ENCODE measurements around the gene KCNH2. TPM values are rescaled to one million over a fixed set of nuclear protein-coding genes. Genes with fewer than 3 reads are reported as not detected.

KCNH2 gene
- total RNA-seq, 1 donor from 2014 or later, result 0.07 TPM

DNA sequence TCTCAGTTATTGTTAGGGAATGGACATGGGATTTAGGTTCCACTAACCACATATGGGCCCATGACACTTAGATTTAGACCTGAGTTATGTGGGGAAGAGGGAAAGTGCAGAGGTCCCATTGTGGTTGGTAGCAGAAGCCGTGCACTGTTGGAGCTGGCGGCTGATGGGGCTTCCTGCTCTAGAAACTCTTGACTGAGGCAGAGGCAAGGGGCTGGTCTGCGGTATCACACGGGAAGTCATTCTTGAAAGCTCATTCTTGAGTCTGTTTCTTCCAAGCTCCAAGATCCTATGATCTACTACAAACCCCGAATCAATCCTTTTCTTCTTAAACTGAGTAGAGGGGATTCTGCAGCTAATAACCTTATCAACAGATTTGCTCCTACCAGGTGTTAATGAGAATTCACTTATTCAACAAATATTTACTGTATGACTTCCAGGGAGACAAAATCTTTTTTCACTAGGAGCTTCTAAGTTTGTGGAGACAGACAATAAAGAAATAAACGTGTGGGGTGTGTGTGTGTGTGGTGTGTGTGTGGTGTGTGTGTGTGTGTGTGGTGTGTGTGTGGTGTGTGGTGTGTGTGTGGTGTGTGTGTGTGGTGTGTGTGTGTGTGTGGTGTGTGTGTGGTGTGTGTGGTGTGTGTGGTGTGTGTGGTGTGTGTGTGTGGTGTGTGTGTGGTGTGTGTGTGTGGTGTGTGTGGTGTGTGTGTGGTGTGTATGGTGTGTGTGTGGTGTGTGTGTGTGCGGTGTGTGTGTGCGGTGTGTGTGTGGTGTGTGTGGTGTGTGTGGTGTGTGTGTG, 68.7 kb downstream of the KCNH2 start:
- DNase-seq (ENCODE audit: low read depth, low spot score), result no peak

DNA sequence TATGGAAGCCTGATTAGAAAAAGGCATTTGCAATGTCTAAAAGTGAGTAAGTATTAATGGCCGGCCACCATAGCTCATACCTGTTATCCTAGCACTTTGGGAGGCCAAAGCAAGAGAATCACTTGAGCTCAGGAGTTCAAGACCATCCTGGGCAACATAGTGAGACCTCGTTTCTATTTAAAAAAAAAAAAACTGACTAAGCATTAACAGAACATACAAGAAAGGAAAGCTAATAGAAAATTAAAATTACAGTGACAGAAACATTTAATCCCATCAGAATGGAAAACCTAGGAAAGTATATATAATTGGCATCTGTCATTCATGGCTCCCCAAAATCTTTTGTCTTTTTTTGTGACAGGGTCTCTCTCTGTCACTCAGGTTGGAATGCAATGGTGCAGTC, 69.9 kb downstream of the KCNH2 start:
- no peak for DNase-seq (ENCODE audit: low read depth, low spot score)

DNA sequence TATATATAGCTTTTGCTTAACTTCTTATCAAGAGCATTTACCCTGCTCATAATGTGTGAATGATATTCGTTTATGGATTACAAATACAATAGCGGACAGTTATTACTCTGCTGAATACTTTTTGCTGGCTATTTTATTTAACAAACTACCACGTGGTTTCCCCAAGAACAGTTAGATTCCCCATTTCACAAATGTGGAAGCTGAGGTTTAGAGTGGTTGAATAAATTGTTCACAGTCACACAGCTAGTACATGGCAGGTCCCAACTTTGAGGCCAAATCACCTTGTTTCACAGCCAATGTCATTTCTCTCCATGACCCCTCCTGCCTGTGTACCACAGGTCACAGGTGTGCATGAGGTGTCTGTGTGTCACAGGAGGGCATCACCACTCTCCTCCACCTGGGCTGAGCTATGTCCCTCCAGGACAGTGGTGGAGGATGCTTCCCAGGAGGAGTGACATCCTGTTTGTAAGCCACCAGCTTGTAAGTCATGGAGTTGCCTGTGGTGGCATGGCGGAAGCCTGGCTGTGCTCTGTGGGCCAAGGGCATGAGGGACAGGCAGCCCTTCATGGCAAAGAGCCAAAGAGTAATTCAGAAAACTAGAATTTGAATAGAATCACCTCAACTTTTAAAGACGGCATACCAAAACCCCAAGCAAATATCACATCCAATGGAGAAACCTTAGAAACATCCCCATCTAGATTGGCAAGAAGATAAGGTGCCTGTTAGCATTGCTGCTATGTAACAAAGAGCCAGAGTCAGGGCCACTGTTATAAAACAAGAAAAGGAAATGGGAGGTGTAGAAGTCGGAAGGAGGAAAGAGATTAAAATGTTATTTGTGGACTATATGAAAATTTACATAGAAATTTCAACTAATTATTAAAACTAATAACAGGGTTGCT, 73.9 kb downstream of the KCNH2 start:
- DNase-seq (ENCODE audit: low read depth, low spot score), result no peak

DNA sequence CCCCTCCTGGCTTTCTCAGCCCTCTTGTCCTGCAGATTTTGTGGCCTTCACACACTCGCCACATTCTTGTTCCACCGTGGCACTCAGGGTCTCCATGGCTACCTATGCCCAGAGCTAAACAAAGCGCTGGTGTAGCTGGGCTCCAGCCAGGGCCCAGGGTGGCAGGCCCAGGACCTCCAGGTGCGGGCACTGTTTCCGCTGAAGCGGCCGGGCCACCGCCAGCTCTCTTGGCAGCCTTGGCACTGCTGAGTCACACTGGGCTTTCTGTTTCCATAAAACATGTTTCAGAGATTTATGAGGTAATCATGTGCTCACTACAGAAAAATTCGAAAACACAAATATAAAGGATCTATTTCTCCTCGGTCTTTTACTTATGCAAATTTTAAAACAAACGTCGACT, 74.5 kb downstream of the KCNH2 start:
- peak; percentile 57 for DNase-seq (ENCODE audit: low read depth, low spot score)

DNA sequence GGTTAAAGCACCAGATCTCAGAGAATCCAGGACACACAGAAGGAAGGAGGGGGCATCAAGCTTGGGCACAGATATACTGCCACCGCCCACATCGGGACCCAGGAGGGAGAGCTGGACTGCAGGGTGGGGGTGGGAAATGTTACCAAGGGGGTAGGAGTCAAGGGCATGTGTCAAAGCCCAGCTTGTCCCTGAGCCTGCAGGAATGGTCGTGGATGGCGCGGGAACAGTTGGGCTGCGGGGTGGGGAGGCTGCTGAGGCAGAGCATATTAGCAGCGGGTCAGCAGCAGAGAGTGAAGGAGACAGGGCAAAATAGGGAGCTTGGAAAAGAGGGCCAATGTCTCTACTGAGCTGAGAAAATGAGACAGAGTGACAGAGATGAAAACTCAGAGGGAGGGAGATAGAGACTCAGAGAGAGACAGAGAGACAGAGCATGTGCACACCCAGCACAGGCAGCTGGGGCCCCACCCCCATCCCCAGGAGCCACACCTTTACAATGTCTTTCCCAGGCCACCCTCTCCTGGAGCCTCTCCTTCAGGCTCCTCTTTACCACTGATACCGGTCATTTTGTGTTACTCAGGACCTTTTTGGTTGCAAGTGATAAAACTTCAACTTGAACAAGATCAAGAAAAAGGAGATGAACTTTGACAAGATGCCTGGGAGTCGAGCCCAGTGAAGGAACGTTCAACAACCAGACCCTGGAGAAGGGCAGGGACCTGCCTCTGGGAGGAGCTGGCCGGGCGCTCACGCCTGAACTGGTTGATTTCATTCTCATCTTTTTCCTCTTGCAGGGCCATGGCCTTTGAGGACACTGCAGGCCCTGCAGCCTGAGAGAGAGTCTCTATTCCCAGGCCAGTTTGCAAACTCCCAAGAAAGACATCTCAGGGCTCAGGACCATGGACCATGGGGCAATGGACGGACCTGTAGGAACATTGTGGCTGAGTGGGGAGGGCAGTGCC, 75.8 kb downstream of the KCNH2 start:
- DNase-seq (ENCODE audit: low read depth, low spot score), result no peak

DNA sequence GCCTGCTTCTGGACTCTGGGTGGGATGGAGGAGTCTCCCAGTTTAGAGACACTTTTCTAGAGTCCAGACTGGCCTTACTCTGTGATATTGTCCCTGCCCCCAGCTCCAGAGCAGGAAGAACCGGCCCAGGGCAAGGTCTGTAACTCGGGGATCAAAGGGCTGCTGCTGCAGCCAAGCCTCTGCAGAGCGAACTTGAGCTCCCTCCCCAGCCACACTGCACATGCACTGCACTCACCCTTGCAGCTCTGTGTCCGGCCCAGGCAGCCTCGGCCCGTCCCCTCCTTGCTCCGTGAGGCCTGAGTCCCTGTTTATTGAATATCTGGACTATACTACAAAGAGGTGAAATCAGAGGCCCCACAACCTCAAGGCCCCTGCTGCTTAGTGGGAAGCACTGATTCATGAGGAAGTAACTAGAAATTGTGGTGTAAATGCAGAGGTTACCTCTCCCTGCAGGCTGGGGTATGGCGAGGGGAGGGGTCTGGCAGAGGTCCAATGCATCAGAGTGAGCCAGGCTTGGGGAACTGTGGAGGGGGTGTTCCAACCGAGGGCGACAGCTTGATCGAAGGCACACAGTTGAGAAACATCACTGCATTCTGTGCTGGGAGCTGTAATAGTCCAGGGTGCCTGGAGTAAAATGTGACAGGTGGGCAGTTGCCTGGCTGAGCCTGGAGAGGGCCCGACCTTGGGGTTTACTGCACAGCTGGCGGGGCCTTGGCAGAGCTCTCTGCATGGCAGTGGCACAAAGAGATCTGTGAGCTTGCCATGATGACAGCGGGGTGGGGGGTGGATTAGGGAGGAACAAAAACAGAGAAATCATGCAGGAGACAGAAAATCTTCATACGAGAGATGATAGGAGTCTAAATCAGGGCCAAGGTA, 76.7 kb downstream of the KCNH2 start:
- DNase-seq (ENCODE audit: low read depth, low spot score), result no peak

GRCh38 chr7:150900675-150901074, 77.4 kb downstream of the KCNH2 start:
- DNase-seq (ENCODE audit: low read depth, low spot score), result no peak

DNA sequence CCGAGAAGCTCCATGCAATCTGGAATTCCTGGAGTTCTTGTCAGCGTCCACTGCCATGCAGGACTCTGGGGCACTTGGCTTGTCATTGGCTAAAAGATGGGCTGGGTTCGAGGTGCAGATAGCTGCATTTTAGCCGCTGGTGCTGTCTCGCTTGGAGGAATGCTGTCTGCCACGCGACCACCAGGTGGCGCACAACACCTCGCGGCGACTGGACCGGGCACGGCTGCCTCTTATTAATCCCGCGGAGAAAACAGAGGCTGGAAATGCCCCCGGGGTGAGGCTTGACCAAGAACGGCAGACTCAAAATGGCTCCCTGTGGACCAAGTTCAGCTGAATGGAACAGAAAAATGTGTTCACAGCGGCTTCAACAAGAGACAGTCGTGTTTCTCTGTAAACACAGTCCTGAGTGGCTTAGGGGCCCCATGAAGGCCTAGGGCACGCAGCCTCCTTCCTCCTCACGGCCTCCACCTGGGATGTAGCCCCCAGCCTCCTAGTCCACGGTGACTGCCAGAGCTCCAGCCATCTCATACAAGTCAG, 79.6 kb downstream of the KCNH2 start:
- no peak for DNase-seq (ENCODE audit: low read depth, low spot score)

- no peak for DNase-seq (ENCODE audit: low read depth, low spot score)
Measured at GRCh38 chr7:150897502-150898474, 80.3 kb downstream of the KCNH2 start.

- DNase-seq (ENCODE audit: low read depth, low spot score), result no peak
Measured at GRCh38 chr7:150896562-150897209, 81.4 kb downstream of the KCNH2 start.

GRCh38 chr7:150895809-150896208, 82.3 kb downstream of the KCNH2 start:
- DNase-seq (ENCODE audit: low read depth, low spot score), result no peak

Other genes with a start within 250 kb of the KCNH2 start
- 2.1 and 4.4 TPM in 2 replicates for gene GIMAP5, start 240.9 kb downstream of the KCNH2 start, total RNA-seq
- gene TMEM176B, start 178.0 kb downstream of the KCNH2 start, total RNA-seq, result not detected in 2 replicates
- not detected in 2 replicates for gene TMEM176A, start 177.6 kb downstream of the KCNH2 start, total RNA-seq
- not detected in 2 replicates for gene AOC1, start 125.8 kb downstream of the KCNH2 start, total RNA-seq
- gene NOS3, start 12.7 kb upstream of the KCNH2 start, total RNA-seq, result 58.3 and 67.0 TPM in 2 replicates
- gene ATG9B, start 46.2 kb upstream of the KCNH2 start, total RNA-seq, result under 0.01 TPM in 1 of 2 replicates, not detected in the other
- 26.4 and 37.9 TPM in 2 replicates for gene ABCB8, start 50.1 kb upstream of the KCNH2 start, total RNA-seq
- 0.07 TPM in 2 replicates for gene ASIC3, start 70.2 kb upstream of the KCNH2 start, total RNA-seq
- gene CDK5, start 79.6 kb upstream of the KCNH2 start, total RNA-seq, result 18.2 and 19.1 TPM in 2 replicates
- 64.6 and 79.7 TPM in 2 replicates for gene SLC4A2, start 81.3 kb upstream of the KCNH2 start, total RNA-seq
- 67.0 and 75.0 TPM in 2 replicates for gene FASTK, start 102.5 kb upstream of the KCNH2 start, total RNA-seq
- 18.0 and 19.6 TPM in 2 replicates for gene TMUB1, start 105.2 kb upstream of the KCNH2 start, total RNA-seq
- 52.1 and 61.4 TPM in 2 replicates for gene AGAP3, start 108.2 kb upstream of the KCNH2 start, total RNA-seq
- not detected in 2 replicates for gene GBX1, start 189.4 kb upstream of the KCNH2 start, total RNA-seq
- gene ASB10, start 208.9 kb upstream of the KCNH2 start, total RNA-seq, result not detected in 2 replicates
- gene H2BK1, start 232.2 kb upstream of the KCNH2 start, total RNA-seq, result not detected in 2 replicates
- 78.8 and 91.2 TPM in 2 replicates for gene ABCF2, start 248.9 kb upstream of the KCNH2 start, total RNA-seq